Neuronal stem cell (in vitro differentiated cells): Measurements from ENCODE around the gene CDCA4.
A peak's percentile ranks its signal among the peaks of the same experiment; 100 is the strongest.

Source experiments
- DNase-seq: peaks from one replicate; pipeline ENCODE4 v3.0.0-alpha.2; 2013; ENCODE audit warnings: low spot score
- H2AFZ ChIP-seq: one replicate; pipeline ENCODE4 v1.6.1; 2013; ENCODE audit warnings: mild to moderate bottlenecking, low read length, inconsistent platforms
- H2AK5ac ChIP-seq: 2 replicates; pipeline ENCODE4 v1.6.1; 2013; ENCODE audit warnings: low read depth, mild to moderate bottlenecking, inconsistent platforms, low read length, moderate library complexity, mixed read lengths
- H2BK120ac ChIP-seq: 2 replicates; pipeline ENCODE4 v1.6.1; 2013; ENCODE audit warnings: low read depth, mild to moderate bottlenecking, inconsistent platforms, low read length, moderate library complexity, mixed read lengths
- H2BK12ac ChIP-seq: one replicate; pipeline ENCODE4 v1.6.1; 2013; ENCODE audit warnings: low read length, inconsistent platforms
- H2BK15ac ChIP-seq: 2 replicates; pipeline ENCODE4 v1.6.1; 2013; ENCODE audit warnings: mild to moderate bottlenecking, low read length, inconsistent platforms, mixed read lengths
- H2BK5ac ChIP-seq: one replicate; pipeline ENCODE4 v1.6.1; 2013; ENCODE audit warnings: inconsistent platforms, mild to moderate bottlenecking, low read length, moderate library complexity
- H3K14ac ChIP-seq: one replicate; pipeline ENCODE4 v1.6.1; 2013; ENCODE audit warnings: low read length, inconsistent platforms
- H3K18ac ChIP-seq: 2 replicates; pipeline ENCODE4 v1.6.1; 2013; ENCODE audit warnings: low read length, inconsistent platforms
- H3K23ac ChIP-seq: 2 replicates; pipeline ENCODE4 v1.6.1; 2013; ENCODE audit warnings: low read depth, mild to moderate bottlenecking, mixed read lengths, low read length, inconsistent platforms; ENCODE audit not compliant: poor library complexity
- H3K27ac ChIP-seq: replicated peaks from 3 replicates; pipeline ENCODE4 v1.5.1; 2013; ENCODE audit warnings: low read length, inconsistent platforms
- H3K27me3 ChIP-seq, 3 experiments: 2 replicates each; pipeline ENCODE4 v1.6.1; 2013; ENCODE audit warnings: low read length in 3 of 3, mild to moderate bottlenecking in 2 of 3, inconsistent platforms in 1 of 3, low read depth in 1 of 3, mixed read lengths in 1 of 3, moderate library complexity in 1 of 3; ENCODE audit not compliant: control insufficient read depth in 3 of 3, insufficient read depth in 3 of 3
- H3K36me3 ChIP-seq, 2 donors: replicated peaks in 1 of 2; 2 replicates each; pipeline ENCODE4 v1.6.1; 2013; ENCODE audit warnings: low read length in 2 of 2; ENCODE audit not compliant: control insufficient read depth in 2 of 2, insufficient read depth in 2 of 2
- H3K4ac ChIP-seq: 2 replicates; pipeline ENCODE4 v1.6.1; 2013; ENCODE audit warnings: inconsistent platforms, mild to moderate bottlenecking, low read length, moderate library complexity
- H3K4me1 ChIP-seq, 2 donors: 1 replicate in 1 of 2; 2 replicates in 1 of 2; pipeline ENCODE4 v1.6.1; 2013; ENCODE audit warnings: low read length in 2 of 2, low read depth in 1 of 2; ENCODE audit not compliant: control insufficient read depth in 2 of 2, insufficient read depth in 1 of 2
- H3K4me2 ChIP-seq: one replicate; pipeline ENCODE4 v1.6.1; 2013; ENCODE audit warnings: mild to moderate bottlenecking, low read length, inconsistent platforms; ENCODE audit not compliant: insufficient read depth, poor library complexity, severe bottlenecking
- H3K4me3 ChIP-seq, 2 donors: 2 replicates each; pipeline ENCODE4 v1.5.1; 2013; ENCODE audit warnings: low read length in 2 of 2, mild to moderate bottlenecking in 2 of 2, inconsistent platforms in 1 of 2, moderate library complexity in 1 of 2
- H3K79me1 ChIP-seq: one replicate; pipeline ENCODE4 v1.6.1; 2013; ENCODE audit warnings: low read depth, mild to moderate bottlenecking, inconsistent platforms, low read length, moderate library complexity
- H3K9ac ChIP-seq: one replicate; pipeline ENCODE4 v1.6.1; 2013; ENCODE audit warnings: mild to moderate bottlenecking, low read depth, low read length, inconsistent platforms; ENCODE audit not compliant: poor library complexity
- H3K9me3 ChIP-seq, 2 donors: replicated peaks in 1 of 2; 2 replicates each; pipeline versions ENCODE3 to v1.6.1; 2013; ENCODE audit warnings: low read length in 2 of 2, mild to moderate bottlenecking in 2 of 2, inconsistent platforms in 1 of 2, low read depth in 1 of 2, mixed read lengths in 1 of 2, moderate library complexity in 1 of 2; ENCODE audit not compliant: control insufficient read depth in 2 of 2, insufficient read depth in 1 of 2
- H4K8ac ChIP-seq: one replicate; pipeline ENCODE4 v1.6.1; 2013; ENCODE audit warnings: low read depth, mild to moderate bottlenecking, inconsistent platforms, low read length, moderate library complexity
- H4K91ac ChIP-seq: one replicate; pipeline ENCODE4 v1.6.1; 2013; ENCODE audit warnings: low read length, low read depth, mild to moderate bottlenecking, inconsistent platforms; ENCODE audit not compliant: poor library complexity
- WGBS, 2 donors: extraction: QIAGEN DNeasy Blood & Tissue Kit; methylation state at CpG; one replicate each; pipeline ENCODE4 v1.1.7; 2013; ENCODE audit warnings: missing lambda C conversion rate in 2 of 2, mixed read lengths in 1 of 2; ENCODE audit not compliant: insufficient read length in 2 of 2, insufficient replicate concordance in 1 of 2; ENCODE audit errors: extremely low coverage in 2 of 2; 5-methylcytosine and 5-hydroxymethylcytosine counted together

CDCA4 gene

GRCh38 chr14:104980611-104981531, 40.0 kb downstream of the CDCA4 start:
- no peak overlapping the region for H2BK12ac ChIP-seq
- H3K4me2 ChIP-seq, result no peak overlapping the region
- peak overlapping the region; percentile 82 for H3K14ac ChIP-seq
- H3K4me1 ChIP-seq, result peaks cover 12 to 16% of the 10 kb centered on the region in 2 donors
- WGBS, 2 donors, result no CpG with 5 or more reads among the region's 22 CpGs
- peaks cover 3% of the 10 kb centered on the region for H3K79me1 ChIP-seq
- peak overlapping the region; percentile 91 for H2AK5ac ChIP-seq
- peak overlapping the region; percentile 41 for H3K18ac ChIP-seq
- no peak overlapping the region for H4K91ac ChIP-seq
- no peak overlapping the region for H3K9ac ChIP-seq
- H2BK15ac ChIP-seq, result peak overlapping the region; percentile 73
- H3K4me3 ChIP-seq, result no peak overlapping the region
- H2BK120ac ChIP-seq, result peak overlapping the region; percentile 31
- peaks cover 5 to 74% (median 35%) of the 10 kb centered on the region in 3 experiments for H3K27me3 ChIP-seq
- no peak overlapping the region for H4K8ac ChIP-seq
- no peak overlapping the region for H2AFZ ChIP-seq
- peak overlapping the region; percentile 31 for H3K23ac ChIP-seq
- H2BK5ac ChIP-seq, result peak overlapping the region; percentile 66
- no peak overlapping the region for H3K4ac ChIP-seq
- no peak overlapping the region for H3K27ac ChIP-seq
- no peak for DNase-seq
- no peaks in the 10 kb centered on the region for H3K36me3 ChIP-seq
- no peaks in the 10 kb centered on the region for H3K9me3 ChIP-seq

- peak overlapping the region; percentile 41 for H2BK12ac ChIP-seq
- peaks cover 16 to 17% of the 10 kb centered on the region in 2 donors for H3K4me1 ChIP-seq
- H3K9me3 ChIP-seq, result no peaks in the 10 kb centered on the region
- peak overlapping the region; percentile 81 for H2AK5ac ChIP-seq
- peak overlapping the region; percentile 66 for H2BK5ac ChIP-seq
- H2BK15ac ChIP-seq, result no peak overlapping the region
- peak overlapping the region; percentile 57 for H3K18ac ChIP-seq
- no peak overlapping the region for H3K27ac ChIP-seq
- no peak for DNase-seq
- WGBS, 2 donors, result no CpG with 5 or more reads among the region's 19 CpGs
- peak overlapping the region; percentile 82 for H3K14ac ChIP-seq
- peaks cover 5 to 82% (median 37%) of the 10 kb centered on the region in 3 experiments for H3K27me3 ChIP-seq
- H3K79me1 ChIP-seq, result peaks cover 3% of the 10 kb centered on the region
- no peak overlapping the region for H3K23ac ChIP-seq
- H4K8ac ChIP-seq, result no peak overlapping the region
- H2BK120ac ChIP-seq, result peak overlapping the region; percentile 31
- no peak overlapping the region for H2AFZ ChIP-seq
- no peak overlapping the region for H3K4ac ChIP-seq
- H3K4me2 ChIP-seq, result no peak overlapping the region
- peak overlapping the region; percentile 59 for H4K91ac ChIP-seq
- no peaks in the 10 kb centered on the region for H3K36me3 ChIP-seq
- no peak overlapping the region for H3K4me3 ChIP-seq
- peak overlapping the region; percentile 70 for H3K9ac ChIP-seq
Observed at GRCh38 chr14:104979758-104980610, 40.9 kb downstream of the CDCA4 start.

GRCh38 chr14:104978746-104979691, 41.9 kb downstream of the CDCA4 start:
- DNase-seq, result no peak
- Histone ChIP-seq H3K9ac (no peak overlapping the region), H3K4ac (no peak overlapping the region), H3K27ac (no peak overlapping the region), H2BK12ac (peak overlapping the region; percentile 90), H3K4me3 (peak overlapping the region in 1 of 2 donors; percentile 69), H3K79me1 (peaks cover 2% of the 10 kb centered on the region), H3K14ac (peak overlapping the region; percentile 89), H3K27me3 (peaks cover 5 to 92% (median 37%) of the 10 kb centered on the region in 3 experiments), H2BK15ac (peak overlapping the region; percentile 58), H3K23ac (peak overlapping the region; percentile 55), H3K4me1 (peaks cover 18% of the 10 kb centered on the region in 2 donors), H2BK120ac (peak overlapping the region; percentile 61), H2AK5ac (peak overlapping the region; percentile 90), H4K8ac (no peak overlapping the region), H2AFZ (peak overlapping the region; percentile 76), H4K91ac (no peak overlapping the region), H2BK5ac (peak overlapping the region; percentile 39), H3K36me3 (no peaks in the 10 kb centered on the region), H3K18ac (peak overlapping the region; percentile 87), H3K9me3 (no peaks in the 10 kb centered on the region), H3K4me2 (peak overlapping the region; percentile 57)
- WGBS, 2 donors, result no CpG with 5 or more reads among the region's 32 CpGs
